ENCODE results near the gene ODC1.

Gene ODC1

GRCh38 chr2:10427618-10427949 lies 20.5 kb downstream of the ODC1 start:
- Histone ChIP-seq H3K4me1 (ENCODE audit: control insufficient read depth, insufficient read depth, low read length) (no peaks in the 10 kb centered on the region), H3K4me3 (ENCODE audit: low read depth, low read length) (no peak overlapping the region), H3K36me3 (ENCODE audit: control insufficient read depth, insufficient read depth, low read length) (no peaks in the 10 kb centered on the region), H3K27me3 (ENCODE audit: control insufficient read depth, insufficient read depth, low read length) (no peaks in the 10 kb centered on the region), H3K9me3 (ENCODE audit: control insufficient read depth, insufficient read depth, low read length) (no peaks in the 10 kb centered on the region), H3K9ac (ENCODE audit: low read depth, low read length) (no peak overlapping the region)

GRCh38 chr2:10426726-10427617 lies 21.2 kb downstream of the ODC1 start:
- no peaks in the 10 kb centered on the region for H3K36me3 ChIP-seq (ENCODE audit: control insufficient read depth, insufficient read depth, low read length)
- no peaks in the 10 kb centered on the region for H3K4me1 ChIP-seq (ENCODE audit: control insufficient read depth, insufficient read depth, low read length)
- no peak overlapping the region for H3K9ac ChIP-seq (ENCODE audit: low read depth, low read length)

GRCh38 chr2:10425699-10426098 lies 22.4 kb downstream of the ODC1 start:
- Histone ChIP-seq H3K9me3 (ENCODE audit: control insufficient read depth, insufficient read depth, low read length) (no peaks in the 10 kb centered on the region), H3K27me3 (ENCODE audit: control insufficient read depth, insufficient read depth, low read length) (no peaks in the 10 kb centered on the region), H3K9ac (ENCODE audit: low read depth, low read length) (no peak overlapping the region), H3K4me3 (ENCODE audit: low read depth, low read length) (no peak overlapping the region), H3K4me1 (ENCODE audit: control insufficient read depth, insufficient read depth, low read length) (no peaks in the 10 kb centered on the region), H3K36me3 (ENCODE audit: control insufficient read depth, insufficient read depth, low read length) (no peaks in the 10 kb centered on the region)

More at GRCh38 chr2:10426726-10427617, 21.2 kb downstream of the ODC1 start:
- no peaks in the 10 kb centered on the region for H3K9me3 ChIP-seq (ENCODE audit: control insufficient read depth, insufficient read depth, low read length)
- H3K4me3 ChIP-seq (ENCODE audit: low read depth, low read length), result no peak overlapping the region
- H3K27me3 ChIP-seq (ENCODE audit: control insufficient read depth, insufficient read depth, low read length), result no peaks in the 10 kb centered on the region

- no peaks in the 10 kb centered on the region for H3K27me3 ChIP-seq (ENCODE audit: control insufficient read depth, insufficient read depth, low read length)
- no peaks in the 10 kb centered on the region for H3K36me3 ChIP-seq (ENCODE audit: control insufficient read depth, insufficient read depth, low read length)
- H3K4me3 ChIP-seq (ENCODE audit: low read depth, low read length), result no peak overlapping the region
- H3K4me1 ChIP-seq (ENCODE audit: control insufficient read depth, insufficient read depth, low read length), result no peaks in the 10 kb centered on the region
- H3K9ac ChIP-seq (ENCODE audit: low read depth, low read length), result no peak overlapping the region
- H3K9me3 ChIP-seq (ENCODE audit: control insufficient read depth, insufficient read depth, low read length), result no peaks in the 10 kb centered on the region
These were observed 23.1 kb downstream of the ODC1 start for GRCh38 chr2:10424916-10425505.

- Histone ChIP-seq H3K4me1 (ENCODE audit: control insufficient read depth, insufficient read depth, low read length) (no peaks in the 10 kb centered on the region), H3K9ac (ENCODE audit: low read depth, low read length) (no peak overlapping the region), H3K4me3 (ENCODE audit: low read depth, low read length) (no peak overlapping the region), H3K9me3 (ENCODE audit: control insufficient read depth, insufficient read depth, low read length) (no peaks in the 10 kb centered on the region), H3K27me3 (ENCODE audit: control insufficient read depth, insufficient read depth, low read length) (no peaks in the 10 kb centered on the region), H3K36me3 (ENCODE audit: control insufficient read depth, insufficient read depth, low read length) (no peaks in the 10 kb centered on the region)
These were observed 24.1 kb downstream of the ODC1 start for GRCh38 chr2:10424051-10424450.

GRCh38 chr2:10423400-10423774 lies 24.7 kb downstream of the ODC1 start:
- Histone ChIP-seq H3K36me3 (ENCODE audit: control insufficient read depth, insufficient read depth, low read length) (no peaks in the 10 kb centered on the region), H3K9ac (ENCODE audit: low read depth, low read length) (no peak overlapping the region), H3K9me3 (ENCODE audit: control insufficient read depth, insufficient read depth, low read length) (no peaks in the 10 kb centered on the region), H3K27me3 (ENCODE audit: control insufficient read depth, insufficient read depth, low read length) (no peaks in the 10 kb centered on the region), H3K4me1 (ENCODE audit: control insufficient read depth, insufficient read depth, low read length) (no peaks in the 10 kb centered on the region), H3K4me3 (ENCODE audit: low read depth, low read length) (no peak overlapping the region)

GRCh38 chr2:10422732-10423399 lies 25.3 kb downstream of the ODC1 start:
- Histone ChIP-seq H3K9ac (ENCODE audit: low read depth, low read length) (no peak overlapping the region), H3K36me3 (ENCODE audit: control insufficient read depth, insufficient read depth, low read length) (no peaks in the 10 kb centered on the region), H3K9me3 (ENCODE audit: control insufficient read depth, insufficient read depth, low read length) (no peaks in the 10 kb centered on the region), H3K4me1 (ENCODE audit: control insufficient read depth, insufficient read depth, low read length) (no peaks in the 10 kb centered on the region), H3K27me3 (ENCODE audit: control insufficient read depth, insufficient read depth, low read length) (no peaks in the 10 kb centered on the region), H3K4me3 (ENCODE audit: low read depth, low read length) (no peak overlapping the region)

GRCh38 chr2:10422251-10422650 lies 25.9 kb downstream of the ODC1 start:
- Histone ChIP-seq H3K9ac (ENCODE audit: low read depth, low read length) (no peak overlapping the region), H3K36me3 (ENCODE audit: control insufficient read depth, insufficient read depth, low read length) (no peaks in the 10 kb centered on the region), H3K4me3 (ENCODE audit: low read depth, low read length) (no peak overlapping the region), H3K9me3 (ENCODE audit: control insufficient read depth, insufficient read depth, low read length) (no peaks in the 10 kb centered on the region), H3K4me1 (ENCODE audit: control insufficient read depth, insufficient read depth, low read length) (no peaks in the 10 kb centered on the region), H3K27me3 (ENCODE audit: control insufficient read depth, insufficient read depth, low read length) (no peaks in the 10 kb centered on the region)

- Histone ChIP-seq H3K4me1 (ENCODE audit: control insufficient read depth, insufficient read depth, low read length) (no peaks in the 10 kb centered on the region), H3K9ac (ENCODE audit: low read depth, low read length) (no peak overlapping the region), H3K36me3 (ENCODE audit: control insufficient read depth, insufficient read depth, low read length) (no peaks in the 10 kb centered on the region), H3K27me3 (ENCODE audit: control insufficient read depth, insufficient read depth, low read length) (no peaks in the 10 kb centered on the region), H3K9me3 (ENCODE audit: control insufficient read depth, insufficient read depth, low read length) (no peaks in the 10 kb centered on the region), H3K4me3 (ENCODE audit: low read depth, low read length) (no peak overlapping the region)
These were observed 28.4 kb downstream of the ODC1 start for GRCh38 chr2:10419553-10420257.

- Histone ChIP-seq H3K27me3 (ENCODE audit: control insufficient read depth, insufficient read depth, low read length) (no peaks in the 10 kb centered on the region), H3K9ac (ENCODE audit: low read depth, low read length) (no peak overlapping the region), H3K9me3 (ENCODE audit: control insufficient read depth, insufficient read depth, low read length) (no peaks in the 10 kb centered on the region), H3K4me1 (ENCODE audit: control insufficient read depth, insufficient read depth, low read length) (no peaks in the 10 kb centered on the region), H3K4me3 (ENCODE audit: low read depth, low read length) (no peak overlapping the region), H3K36me3 (ENCODE audit: control insufficient read depth, insufficient read depth, low read length) (no peaks in the 10 kb centered on the region)
These were observed 30.4 kb downstream of the ODC1 start for GRCh38 chr2:10417551-10418335.

GRCh38 chr2:10415640-10416039 lies 32.5 kb downstream of the ODC1 start:
- Histone ChIP-seq H3K9me3 (ENCODE audit: control insufficient read depth, insufficient read depth, low read length) (no peaks in the 10 kb centered on the region), H3K36me3 (ENCODE audit: control insufficient read depth, insufficient read depth, low read length) (no peaks in the 10 kb centered on the region), H3K4me1 (ENCODE audit: control insufficient read depth, insufficient read depth, low read length) (no peaks in the 10 kb centered on the region), H3K27me3 (ENCODE audit: control insufficient read depth, insufficient read depth, low read length) (no peaks in the 10 kb centered on the region), H3K4me3 (ENCODE audit: low read depth, low read length) (no peak overlapping the region), H3K9ac (ENCODE audit: low read depth, low read length) (no peak overlapping the region)

Measured in iPS-15b (cell line).